Iris pigment epithelial cell (primary cell): Measurements from ENCODE around the gene SLC32A1.

Experiments used
- DNase-seq: peaks from one replicate; pipeline ENCODE4 v3.0.0-alpha.2; 2011; ENCODE audit warnings: low read depth

SLC32A1 gene

GRCh38 chr20:38723848-38724625, at the start of gene SLC32A1:
TSS of gene SLC32A1 (plus strand) at chr20:38724486. CDS start at chr20:38724725, 239 bp downstream.
- DNase-seq, result no peak

GRCh38 chr20:38674765-38675133, 49.5 kb upstream of the SLC32A1 start:
- DNase-seq, result no peak

- no peak for DNase-seq
Measured at GRCh38 chr20:38676576-38676975, 47.7 kb upstream of the SLC32A1 start.

GRCh38 chr20:38680500-38681306, 43.6 kb upstream of the SLC32A1 start:
- DNase-seq, result peak; percentile 28

GRCh38 chr20:38685271-38685670, 39.0 kb upstream of the SLC32A1 start:
- DNase-seq, result no peak

GRCh38 chr20:38685853-38686473, 38.3 kb upstream of the SLC32A1 start:
- peak; percentile 48 for DNase-seq

GRCh38 chr20:38692436-38693411, 31.6 kb upstream of the SLC32A1 start:
- peak; percentile 67 for DNase-seq

GRCh38 chr20:38697306-38697705, 27.0 kb upstream of the SLC32A1 start:
- DNase-seq, result no peak

- no peak for DNase-seq
Measured at GRCh38 chr20:38698541-38698940, 25.7 kb upstream of the SLC32A1 start.

GRCh38 chr20:38700141-38700540, 24.1 kb upstream of the SLC32A1 start:
- DNase-seq, result no peak

GRCh38 chr20:38700926-38701325, 23.4 kb upstream of the SLC32A1 start:
- no peak for DNase-seq

- no peak for DNase-seq
Measured at GRCh38 chr20:38703526-38703925, 20.8 kb upstream of the SLC32A1 start.

- DNase-seq, result no peak
Measured at GRCh38 chr20:38704136-38704535, 20.1 kb upstream of the SLC32A1 start.

- DNase-seq, result no peak
Measured at GRCh38 chr20:38706509-38706908, 17.8 kb upstream of the SLC32A1 start.

- DNase-seq, result no peak
Measured at GRCh38 chr20:38714308-38714707, 10.0 kb upstream of the SLC32A1 start.

GRCh38 chr20:38715646-38716045, 8.6 kb upstream of the SLC32A1 start:
- DNase-seq, result no peak

- DNase-seq, result no peak
Measured at GRCh38 chr20:38722683-38723016, 1.6 kb upstream of the SLC32A1 start.

GRCh38 chr20:38723017-38723847, 1.1 kb upstream of the SLC32A1 start:
- peak; percentile 65 for DNase-seq

GRCh38 chr20:38724626-38725147, 401 bp downstream of the SLC32A1 start:
- DNase-seq, result no peak

- no peak for DNase-seq
Measured at GRCh38 chr20:38725148-38725901, 1.0 kb downstream of the SLC32A1 start.
